Fibroblast of lung (primary cell): ENCODE data around the gene STPG1.

ENCODE experiments used
- CTCF ChIP-seq, 2 donors: IDR thresholded peaks in 1 of 2; conservative IDR thresholded peaks in 1 of 2; 1 replicate in 1 of 2; 2 replicates in 1 of 2; pipeline ENCODE4 v1.5.1; 2011 to 2012; ENCODE audit warnings: low read length in 2 of 2, control low read depth in 1 of 2, inconsistent platforms in 1 of 2, low read depth in 1 of 2, mild to moderate bottlenecking in 1 of 2
- EZH2 ChIP-seq: IDR thresholded peaks from 2 replicates; pipeline ENCODE4 v1.5.1; 2012; ENCODE audit warnings: low read length, control low read depth, mild to moderate bottlenecking; ENCODE audit errors: missing control alignments

GRCh38 chr1:24338447-24338846 lies 75.1 kb downstream of the STPG1 start:
- TF ChIP-seq CTCF (conservative IDR thresholded peaks at IDR 0.05 in 1 of 2, IDR thresholded peaks at IDR 0.05 in 1 of 2; ENCODE audit: low read depth in 1 of 2, low read length in 2 of 2), result no peak
- TF ChIP-seq EZH2, result no peak
